Sigmoid colon (tissue), 7 donors: ENCODE data around the gene MYO5C. TPM values are rescaled to one million over a fixed set of nuclear protein-coding genes. Genes with fewer than 3 reads are reported as not detected.

Experiments
- DNase-seq: peaks from one replicate; pipeline ENCODE4 v3.0.0-alpha.2; 2019
- H3K27ac ChIP-seq, 4 donors: fragments of 200-600 bp; sonication (generic); one replicate each; pipeline ENCODE4 v1.5.1; 2016 to 2019; ENCODE audit warnings: mild to moderate bottlenecking in 1 of 4
- H3K27me3 ChIP-seq, 3 donors: fragments of 200-600 bp; sonication (generic); one replicate each; pipeline ENCODE4 v1.5.1; 2019; ENCODE audit warnings: mild to moderate bottlenecking in 1 of 3
- H3K36me3 ChIP-seq, 4 donors: fragments of 200-600 bp; sonication (generic); one replicate each; pipeline ENCODE4 v1.5.1; 2016 to 2019
- H3K4me1 ChIP-seq, 4 donors: fragments of 200-600 bp; sonication (generic); one replicate each; pipeline ENCODE4 v1.5.1; 2017 to 2019
- H3K4me3 ChIP-seq, 4 donors: fragments of 200-600 bp; sonication (generic); one replicate each; pipeline ENCODE4 v1.5.1; 2017 to 2019; ENCODE audit warnings: mild to moderate bottlenecking in 2 of 4, moderate library complexity in 1 of 4
- H3K9me3 ChIP-seq, 4 donors: fragments of 200-600 bp in 3 of 4; sonication (generic) in 3 of 4; one replicate each; pipeline versions ENCODE4 v1.5.1 to v1.6.1; 2013 to 2019
- EP300 ChIP-seq, 4 donors: sonication (generic); formaldehyde crosslinking; IDR thresholded peaks; one replicate each; pipeline ENCODE4 v1.6.1; 2017; ENCODE audit warnings: antibody characterized with exemption in 4 of 4
- POLR2A ChIP-seq, 2 donors: fragments of 450-650 bp; IDR thresholded peaks; one replicate each; pipeline ENCODE4 v1.6.1; 2016; ENCODE audit warnings: antibody characterized with exemption in 2 of 2, mild to moderate bottlenecking in 2 of 2, moderate library complexity in 2 of 2
- POLR2AphosphoS5 ChIP-seq, 4 donors: sonication (generic); formaldehyde crosslinking; IDR thresholded peaks; one replicate each; pipeline ENCODE4 v1.6.1; 2017; ENCODE audit warnings: antibody characterized with exemption in 4 of 4
- WGBS, 2 donors: extraction: QIAGEN DNeasy Blood & Tissue Kit; methylation state at CpG; one replicate each; pipeline ENCODE4 v1.1.7; 2013; 5-methylcytosine and 5-hydroxymethylcytosine counted together
- intact Hi-C: fragments of 100-400 bp; cut with DNase I; formaldehyde crosslinking; loops from one replicate; pipeline ENCODE4 v1.15.1; 2023
- polyA plus RNA-seq, 3 donors: library from polyadenylated mRNA; stranded (reverse); fragments of 200-250 nt; gene quantifications; one replicate each; pipeline ENCODE4 v1.2.3, GENCODE V29; 2013
- total RNA-seq, 4 donors: library from RNA; depleted of rRNA; stranded (reverse); fragments of >200 nt; gene quantifications; one replicate each; pipeline ENCODE4 v1.1.0, GENCODE V29; 2016
- TF ChIP-seq, protein P1 (sequence below), 4 experiments: fragments of 450-650 bp in 3 of 4; fragments of 200-600 bp in 1 of 4; IDR thresholded peaks; one replicate each; pipeline ENCODE4 v1.5.1; 2016 to 2019; ENCODE audit warnings: antibody characterized with exemption in 4 of 4, mild to moderate bottlenecking in 3 of 4, moderate library complexity in 2 of 4
- donor health status: healthy with polysubstance abuse.
- donor health status: Bipolar disorder and iron deficiency.
- donor health status: healthy.

Gene MYO5C
- total and polyA plus RNA-seq, 7 donors = 3.6 to 16.5 (median 11.9) TPM

GRCh38 chr15:52234596-52235541 lies 60.7 kb downstream of the MYO5C start:
- Histone ChIP-seq H3K27ac (no peak overlapping the region), H3K36me3 (no peaks in the 10 kb centered on the region), H3K4me1 (no peaks in the 10 kb centered on the region), H3K9me3 (no peaks in the 10 kb centered on the region), H3K4me3 (no peak overlapping the region), H3K27me3 (no peaks in the 10 kb centered on the region)
- TF ChIP-seq, protein P1, sequence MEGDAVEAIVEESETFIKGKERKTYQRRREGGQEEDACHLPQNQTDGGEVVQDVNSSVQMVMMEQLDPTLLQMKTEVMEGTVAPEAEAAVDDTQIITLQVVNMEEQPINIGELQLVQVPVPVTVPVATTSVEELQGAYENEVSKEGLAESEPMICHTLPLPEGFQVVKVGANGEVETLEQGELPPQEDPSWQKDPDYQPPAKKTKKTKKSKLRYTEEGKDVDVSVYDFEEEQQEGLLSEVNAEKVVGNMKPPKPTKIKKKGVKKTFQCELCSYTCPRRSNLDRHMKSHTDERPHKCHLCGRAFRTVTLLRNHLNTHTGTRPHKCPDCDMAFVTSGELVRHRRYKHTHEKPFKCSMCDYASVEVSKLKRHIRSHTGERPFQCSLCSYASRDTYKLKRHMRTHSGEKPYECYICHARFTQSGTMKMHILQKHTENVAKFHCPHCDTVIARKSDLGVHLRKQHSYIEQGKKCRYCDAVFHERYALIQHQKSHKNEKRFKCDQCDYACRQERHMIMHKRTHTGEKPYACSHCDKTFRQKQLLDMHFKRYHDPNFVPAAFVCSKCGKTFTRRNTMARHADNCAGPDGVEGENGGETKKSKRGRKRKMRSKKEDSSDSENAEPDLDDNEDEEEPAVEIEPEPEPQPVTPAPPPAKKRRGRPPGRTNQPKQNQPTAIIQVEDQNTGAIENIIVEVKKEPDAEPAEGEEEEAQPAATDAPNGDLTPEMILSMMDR (IDR thresholded peaks at IDR 0.05) = no peak
- TF ChIP-seq POLR2AphosphoS5 (IDR thresholded peaks at IDR 0.05) (no peak), EP300 (IDR thresholded peaks at IDR 0.05) (no peak), POLR2A (IDR thresholded peaks at IDR 0.05) (no peak)
- DNase-seq = no peak
- intact Hi-C loops = no loop called here
- 47 to 65% methylated on average over 17 of the region's 17 CpGs for WGBS, 2 donors

- no peak for DNase-seq
- Histone ChIP-seq H3K4me1 (no peaks in the 10 kb centered on the region), H3K27me3 (no peaks in the 10 kb centered on the region), H3K36me3 (no peaks in the 10 kb centered on the region), H3K27ac (no peak overlapping the region), H3K4me3 (no peak overlapping the region), H3K9me3 (no peaks in the 10 kb centered on the region)
- 38 to 40% methylated on average over 4 of the region's 4 CpGs for WGBS, 2 donors
- intact Hi-C loops = no loop called here
- TF ChIP-seq, protein P1 (IDR thresholded peaks at IDR 0.05) = no peak
- TF ChIP-seq POLR2A (IDR thresholded peaks at IDR 0.05) = no peak
Observed at GRCh38 chr15:52233405-52233804, 62.2 kb downstream of the MYO5C start.

DNA sequence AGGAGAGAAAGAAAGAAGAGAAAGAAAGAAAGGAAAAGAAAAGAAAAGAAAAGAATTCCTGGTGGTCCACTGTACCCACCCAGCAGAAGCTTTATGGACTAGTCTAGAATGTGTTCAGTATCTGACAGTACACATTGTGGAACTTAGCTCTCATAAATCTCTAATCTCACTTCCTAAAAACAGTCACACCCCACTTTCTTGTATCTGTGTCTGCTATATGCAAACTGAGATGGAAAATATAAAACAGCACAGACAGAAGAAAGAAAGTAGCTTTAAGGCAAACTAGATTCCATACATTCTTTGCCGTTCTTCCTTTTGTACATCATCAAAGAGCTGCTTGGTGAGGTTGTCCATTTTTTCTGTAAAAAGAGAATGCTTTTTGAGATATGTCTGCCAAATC lies 63.3 kb downstream of the MYO5C start:
- intact Hi-C loops = no loop called here
- Histone ChIP-seq H3K4me3 (no peak overlapping the region), H3K36me3 (no peaks in the 10 kb centered on the region), H3K9me3 (no peaks in the 10 kb centered on the region), H3K4me1 (no peaks in the 10 kb centered on the region), H3K27ac (no peak overlapping the region), H3K27me3 (no peaks in the 10 kb centered on the region)
- WGBS, 2 donors = 32 to 77% methylated on average over 1 of the region's 1 CpG
- TF ChIP-seq, protein P1 (IDR thresholded peaks at IDR 0.05) = no peak
- TF ChIP-seq POLR2AphosphoS5 (IDR thresholded peaks at IDR 0.05) (no peak), POLR2A (IDR thresholded peaks at IDR 0.05) (no peak), EP300 (IDR thresholded peaks at IDR 0.05) (no peak)
- DNase-seq = no peak

GRCh38 chr15:52230073-52230472 lies 65.5 kb downstream of the MYO5C start:
- 62 to 84% methylated on average over 1 of the region's 1 CpG for WGBS, 2 donors
- intact Hi-C loops = no loop called here
- H3K36me3 ChIP-seq = no peaks in the 10 kb centered on the region

More at GRCh38 chr15:52230073-52230472, 65.5 kb downstream of the MYO5C start:
- H3K4me3 ChIP-seq = no peak overlapping the region
- no peak for DNase-seq
- H3K4me1 ChIP-seq = no peaks in the 10 kb centered on the region
- no peak for TF ChIP-seq POLR2A (IDR thresholded peaks at IDR 0.05)
- TF ChIP-seq POLR2AphosphoS5 (IDR thresholded peaks at IDR 0.05) = no peak
- TF ChIP-seq, protein P1 (IDR thresholded peaks at IDR 0.05) = no peak
- no peak for TF ChIP-seq EP300 (IDR thresholded peaks at IDR 0.05)
- no peak overlapping the region for H3K27ac ChIP-seq
- H3K9me3 ChIP-seq = no peaks in the 10 kb centered on the region
- no peaks in the 10 kb centered on the region for H3K27me3 ChIP-seq
